HFF-Myc (cell line): ENCODE measurements around the gene STK40.
A peak's percentile ranks its signal among the peaks of the same experiment; 100 is the strongest.

Source experiments
- DNase-seq: peaks from one replicate; pipeline ENCODE4 v3.0.0-alpha.2; 2011; ENCODE audit warnings: low read depth; ENCODE audit errors: extremely low read depth
- H3K4me3 ChIP-seq: replicated peaks from 2 replicates; pipeline ENCODE4 v1.5.1; 2011; ENCODE audit warnings: low read depth, mild to moderate bottlenecking, control low read depth, low read length
- CTCF ChIP-seq: IDR thresholded peaks from 2 replicates; pipeline ENCODE4 v1.5.1; 2012; ENCODE audit warnings: mild to moderate bottlenecking, low read depth, low read length, control low read depth; ENCODE audit errors: missing control alignments

Gene STK40

GRCh38 chr1:36400514-36400824 lies 14.7 kb upstream of the STK40 start:
- DNase-seq = no peak
- no peak for TF ChIP-seq CTCF
- no peak overlapping the region for H3K4me3 ChIP-seq

- TF ChIP-seq CTCF = no peak
- H3K4me3 ChIP-seq = peak overlapping the region; percentile 97
- no peak for DNase-seq
Observed at GRCh38 chr1:36398370-36398977, 12.8 kb upstream of the STK40 start.

GRCh38 chr1:36397378-36398230 lies 11.9 kb upstream of the STK40 start, which contains the start of gene LSM10:
Gene LSM10, minus strand, starts transcription at chr1:36397908. Its CDS starts 3,779 bp downstream, at chr1:36394129.
- no peak for TF ChIP-seq CTCF
- peak within 1 kb of the TSS; percentile 97 for H3K4me3 ChIP-seq
- peak; percentile 85 for DNase-seq

GRCh38 chr1:36397083-36397377 lies 11.3 kb upstream of the STK40 start:
- H3K4me3 ChIP-seq = peak overlapping the region; percentile 97
- DNase-seq = no peak
- no peak for TF ChIP-seq CTCF

GRCh38 chr1:36396359-36396758 lies 10.6 kb upstream of the STK40 start:
- no peak for TF ChIP-seq CTCF
- peak overlapping the region; percentile 97 for H3K4me3 ChIP-seq
- DNase-seq = no peak

- DNase-seq = no peak
- no peak for TF ChIP-seq CTCF
- no peak overlapping the region for H3K4me3 ChIP-seq
Observed at GRCh38 chr1:36393686-36394085, 8.0 kb upstream of the STK40 start.
